HFFc6 (cell line): ENCODE measurements around the gene YWHAB. TPM values are rescaled to one million over a fixed set of nuclear protein-coding genes. Genes with fewer than 3 reads are reported as not detected.

Experiments
- DNase-seq: peaks from one replicate; pipeline ENCODE4 v3.0.0-alpha.2; 2018
- H3K27ac Mint-ChIP-seq: 2 replicates; pipeline ENCODE4 v1.8.0; 2020; ENCODE audit warnings: mild to moderate bottlenecking, mixed read lengths
- H3K27me3 Mint-ChIP-seq: 2 replicates; pipeline ENCODE4 v1.8.0; 2021; ENCODE audit warnings: mild to moderate bottlenecking, moderate library complexity, mixed read lengths; ENCODE audit not compliant: insufficient read depth
- H3K36me3 Mint-ChIP-seq: 2 replicates; pipeline ENCODE4 v1.8.0; 2021; ENCODE audit warnings: low read depth, mixed read lengths
- H3K4me1 Mint-ChIP-seq: 2 replicates; pipeline ENCODE4 v1.8.0; 2020; ENCODE audit warnings: low read depth, mixed read lengths
- H3K4me3 Mint-ChIP-seq: 2 replicates; pipeline ENCODE4 v1.8.0; 2020; ENCODE audit warnings: mild to moderate bottlenecking, moderate library complexity, mixed read lengths
- H3K9me3 Mint-ChIP-seq: 2 replicates; pipeline ENCODE4 v1.8.0; 2020; ENCODE audit warnings: mild to moderate bottlenecking, mixed read lengths
- CTCF ChIP-seq: fragments of 200-600 bp; sonication (generic); IDR thresholded peaks from 2 replicates; pipeline ENCODE4 v1.5.0; 2021; ENCODE audit warnings: antibody characterized with exemption, mild to moderate bottlenecking
- total RNA-seq, 6 experiments: library from RNA; stranded (reverse); fragmentation: NEBNext Ultra II Directional; extraction: Animal tissue kit (Norgen Biotek cat#: 25700); gene quantifications; 2 replicates in 1 of 6; 3 replicates in 5 of 6; pipeline ENCODE4 v1.2.3, GENCODE V29; 2021

The YWHAB gene
- total RNA-seq, 6 experiments from 2014 or later, result 284 to 315 (median 301) TPM

- DNase-seq, result no peak
- no peaks in the 10 kb centered on the region for H3K4me1 Mint-ChIP-seq
- H3K36me3 Mint-ChIP-seq, result no peaks in the 10 kb centered on the region
- no peak for TF ChIP-seq CTCF
- H3K27me3 Mint-ChIP-seq, result peaks cover 37% of the 10 kb centered on the region
- no peak overlapping the region for H3K4me3 Mint-ChIP-seq
- no peaks in the 10 kb centered on the region for H3K9me3 Mint-ChIP-seq
- H3K27ac Mint-ChIP-seq, result no peak overlapping the region
Observed at GRCh38 chr20:44840826-44841225, 44.7 kb upstream of the YWHAB start.

- no peaks in the 10 kb centered on the region for H3K36me3 Mint-ChIP-seq
- H3K4me3 Mint-ChIP-seq, result no peak overlapping the region
- TF ChIP-seq CTCF, result no peak
- peaks cover 41% of the 10 kb centered on the region for H3K27me3 Mint-ChIP-seq
- H3K4me1 Mint-ChIP-seq, result no peaks in the 10 kb centered on the region
- no peaks in the 10 kb centered on the region for H3K9me3 Mint-ChIP-seq
- no peak overlapping the region for H3K27ac Mint-ChIP-seq
- DNase-seq, result no peak
Observed at GRCh38 chr20:44841955-44842354, 43.5 kb upstream of the YWHAB start.

GRCh38 chr20:44843876-44844275 is 41.6 kb upstream of the YWHAB start:
- Mint-ChIP-seq H3K4me1 (peaks cover 7% of the 10 kb centered on the region), H3K36me3 (no peaks in the 10 kb centered on the region), H3K27me3 (peaks cover 35% of the 10 kb centered on the region), H3K4me3 (no peak overlapping the region), H3K27ac (no peak overlapping the region), H3K9me3 (no peaks in the 10 kb centered on the region)
- no peak for TF ChIP-seq CTCF
- no peak for DNase-seq

GRCh38 chr20:44848254-44849015 is 37.1 kb upstream of the YWHAB start:
- H3K27ac Mint-ChIP-seq, result no peak overlapping the region
- peaks cover 33% of the 10 kb centered on the region for H3K27me3 Mint-ChIP-seq
- DNase-seq, result no peak
- no peak overlapping the region for H3K4me3 Mint-ChIP-seq
- H3K36me3 Mint-ChIP-seq, result no peaks in the 10 kb centered on the region
- H3K9me3 Mint-ChIP-seq, result no peaks in the 10 kb centered on the region
- H3K4me1 Mint-ChIP-seq, result peaks cover 7% of the 10 kb centered on the region
- TF ChIP-seq CTCF, result no peak

- peaks cover 36% of the 10 kb centered on the region for H3K27me3 Mint-ChIP-seq
- peaks cover 7% of the 10 kb centered on the region for H3K4me1 Mint-ChIP-seq
- no peak overlapping the region for H3K4me3 Mint-ChIP-seq
- H3K36me3 Mint-ChIP-seq, result no peaks in the 10 kb centered on the region
- DNase-seq, result no peak
- TF ChIP-seq CTCF, result peak; percentile 37
- H3K9me3 Mint-ChIP-seq, result no peaks in the 10 kb centered on the region
- no peak overlapping the region for H3K27ac Mint-ChIP-seq
Observed at GRCh38 chr20:44849703-44850102, 35.8 kb upstream of the YWHAB start.
